GM12892 (cell line): ENCODE results near the gene ARHGAP24.

Experiments
- POLR2A ChIP-seq: IDR thresholded peaks from 2 replicates; pipeline ENCODE4 v1.6.1; 2011; ENCODE audit warnings: low read depth, low read length, control low read depth
- TAF1 ChIP-seq: IDR thresholded peaks from 2 replicates; pipeline ENCODE4 v1.6.1; 2011; ENCODE audit warnings: low read depth, mild to moderate bottlenecking, control low read depth, low read length, borderline replicate concordance

- no peak for TF ChIP-seq TAF1
- TF ChIP-seq POLR2A, result no peak
These were observed 303.7 kb downstream of the ARHGAP24 start for GRCh38 chr4:85778632-85779131.
